HepG2 (cell line): Measurements from ENCODE around the gene PRSS53. TPM values are rescaled to one million over a fixed set of nuclear protein-coding genes. Genes with fewer than 3 reads are reported as not detected.
A peak's percentile ranks its signal among the peaks of the same experiment; 100 is the strongest.

Source experiments
- CBX5 ChIP-seq: sonication (generic); formaldehyde crosslinking; IDR thresholded peaks from 2 replicates; pipeline ENCODE4 v1.4.0; 2020; ENCODE audit warnings: missing genetic modification reagents, borderline replicate concordance
- HNF4G ChIP-seq, 2 experiments: sonication (generic) in 1 of 2; formaldehyde crosslinking in 1 of 2; IDR thresholded peaks; 2 replicates each; pipeline versions ENCODE4 v1.4.0 to v1.6.1; 2011 to 2020; ENCODE audit warnings: borderline replicate concordance in 2 of 2, low read depth in 2 of 2, mild to moderate bottlenecking in 2 of 2, low read length in 1 of 2, missing genetic modification reagents in 1 of 2, moderate library complexity in 1 of 2
- HOXA3 ChIP-seq: sonication (generic); formaldehyde crosslinking; IDR thresholded peaks from 2 replicates; pipeline ENCODE4 v1.5.0; 2020; ENCODE audit warnings: missing genetic modification reagents
- IKZF5 ChIP-seq: IDR thresholded peaks from 2 replicates; pipeline ENCODE4 v1.6.1; 2018; ENCODE audit warnings: missing genetic modification reagents, mild to moderate bottlenecking, missing compliant biosample characterization
- KLF16 ChIP-seq, 2 experiments: sonication (generic) in 1 of 2; formaldehyde crosslinking in 1 of 2; IDR thresholded peaks; 2 replicates each; pipeline versions ENCODE4 v1.6.1 to v1.8.0; 2016 to 2023; ENCODE audit warnings: missing genetic modification reagents in 2 of 2, missing compliant biosample characterization in 1 of 2
- KMT2A ChIP-seq: sonication (generic); formaldehyde crosslinking; IDR thresholded peaks from 2 replicates; pipeline ENCODE4 v1.4.0; 2020; ENCODE audit warnings: missing genetic modification reagents
- MAX ChIP-seq: IDR thresholded peaks from 2 replicates; pipeline ENCODE4 v1.6.1; 2012; ENCODE audit warnings: inconsistent platforms
- MXD3 ChIP-seq: IDR thresholded peaks from 2 replicates; pipeline ENCODE4 v1.6.1; 2016; ENCODE audit warnings: mild to moderate bottlenecking, missing biosample characterization, missing genetic modification reagents
- RELA ChIP-seq: sonication (generic); formaldehyde crosslinking; IDR thresholded peaks from 2 replicates; pipeline ENCODE4 v1.4.0; 2020; ENCODE audit warnings: missing genetic modification reagents
- ZFX ChIP-seq: sonication (generic); formaldehyde crosslinking; IDR thresholded peaks from 2 replicates; pipeline ENCODE4 v1.4.0; 2020; ENCODE audit warnings: mild to moderate bottlenecking, low read depth, missing genetic modification reagents, moderate library complexity
- ZGPAT ChIP-seq: IDR thresholded peaks from 2 replicates; pipeline ENCODE4 v1.6.1; 2016; ENCODE audit warnings: mild to moderate bottlenecking
- ZHX2 ChIP-seq, 2 experiments: sonication (generic) in 1 of 2; formaldehyde crosslinking in 1 of 2; IDR thresholded peaks; 2 replicates each; pipeline versions ENCODE4 v1.6.1 to v1.9.0; 2014 to 2022; ENCODE audit warnings: antibody characterized with exemption in 1 of 2, borderline replicate concordance in 1 of 2, inconsistent platforms in 1 of 2, low read depth in 1 of 2, missing genetic modification reagents in 1 of 2
- ZNF510 ChIP-seq: sonication (generic); formaldehyde crosslinking; IDR thresholded peaks from 2 replicates; pipeline ENCODE4 v1.4.0; 2020; ENCODE audit warnings: low read depth, mild to moderate bottlenecking, missing genetic modification reagents
- ZNF784 ChIP-seq: sonication (generic); formaldehyde crosslinking; IDR thresholded peaks from 2 replicates; pipeline ENCODE4 v1.5.1; 2020; ENCODE audit warnings: missing genetic modification reagents, mild to moderate bottlenecking, borderline replicate concordance
- ZNF850 ChIP-seq: sonication (generic); formaldehyde crosslinking; conservative IDR thresholded peaks from 2 replicates; pipeline ENCODE4 v1.9.0; 2021; ENCODE audit warnings: mild to moderate bottlenecking, missing genetic modification reagents
- polyA plus RNA-seq, 8 experiments: library from polyadenylated mRNA; depleted of rRNA in 3 of 8; stranded (reverse) in 7 of 8; unstranded in 1 of 8; fragments of >200 nt; fragmentation: Illumina TruSeq in 4 of 8; extraction: Trizol in 4 of 8; gene quantifications; 2 replicates each; pipeline versions ENCODE4 v1.2.1 to v1.2.3, GENCODE V29; 2011 to 2016; ENCODE audit warnings: low read depth in 4 of 8, missing spikeins in 1 of 8, mixed read lengths in 1 of 8; ENCODE audit not compliant: insufficient read depth in 1 of 8
- total RNA-seq, 5 experiments: library from RNA; depleted of rRNA; stranded (reverse); fragments of >200 nt; fragmentation: Illumina TruSeq; extraction: Trizol; gene quantifications; 2 replicates each; pipeline ENCODE4 v1.2.3, GENCODE V29; 2016; ENCODE audit warnings: low read depth in 1 of 5

PRSS53 gene
- total and polyA plus RNA-seq, 2 of the 13 experiments (the other 11 are each of a cell fraction or from before 2014, with no cell fraction given): 2.2 to 7.4 TPM

GRCh38 chr16:31093132-31093703 lies 4.5 kb upstream of the PRSS53 start (continued):
- no peak for TF ChIP-seq ZHX2 (IDR thresholded peaks at IDR 0.05; ENCODE audit: low read depth)
- no peak for TF ChIP-seq ZHX2 (CRISPR knock-in tag; IDR thresholded peaks at IDR 0.05; ENCODE audit: borderline replicate concordance)
- no peak for TF ChIP-seq ZNF510 (CRISPR knock-in tag)
- no peak for TF ChIP-seq RELA (CRISPR knock-in tag)
- TF ChIP-seq HNF4G (IDR thresholded peaks at IDR 0.05; ENCODE audit: borderline replicate concordance, low read depth, low read length): peak; percentile 61
- 0 out of 2 replicates have a peak, but pooled peaks have one; percentile 24 for TF ChIP-seq HNF4G (CRISPR knock-in tag; IDR thresholded peaks at IDR 0.05; ENCODE audit: borderline replicate concordance, low read depth)
- peak; percentile 28; the same call in 1 of the 2 replicates for TF ChIP-seq CBX5 (CRISPR knock-in tag)
- TF ChIP-seq ZGPAT: peak; percentile 65; the same call in 1 of the 2 replicates
- peak; percentile 63 for TF ChIP-seq MAX
- TF ChIP-seq HOXA3 (CRISPR knock-in tag): peak; percentile 22; the same call in 1 of the 2 replicates
- peak in 1 of 2 experiments; percentile 40; a peak in 2 of 4 replicates for TF ChIP-seq KLF16 (CRISPR knock-in tag; IDR thresholded peaks at IDR 0.05)
- peak; percentile 12; the same call in 1 of the 2 replicates for TF ChIP-seq ZFX (CRISPR knock-in tag)
- 0 out of 2 replicates have a peak, but pooled peaks have one; percentile 35 for TF ChIP-seq MXD3
- 0 out of 2 replicates have a peak, but pooled peaks have one; percentile 19 for TF ChIP-seq ZNF784 (CRISPR knock-in tag)
- peak; percentile 37; the same call in 1 of the 2 replicates for TF ChIP-seq KMT2A (CRISPR knock-in tag)
- 0 out of 2 replicates have a peak, but pooled peaks have one; percentile 19 for TF ChIP-seq ZNF850 (CRISPR knock-in tag)
- peak; percentile 18; the same call in 1 of the 2 replicates for TF ChIP-seq IKZF5 (CRISPR knock-in tag)
